Ascending aorta (tissue), 2 donors: ENCODE data around the gene CNTNAP5. TPM values are rescaled to one million over a fixed set of nuclear protein-coding genes. Genes with fewer than 3 reads are reported as not detected.

Experiments
- DNase-seq, 2 donors: peaks; one replicate each; pipeline ENCODE4 v3.0.0-alpha.2; 2019; ENCODE audit warnings: low spot score in 2 of 2
- H3K27ac ChIP-seq, 2 donors: fragments of 200-600 bp; sonication (generic); one replicate each; pipeline ENCODE4 v1.5.1; 2016 to 2017; ENCODE audit warnings: mild to moderate bottlenecking in 1 of 2
- H3K27me3 ChIP-seq: fragments of 200-600 bp; sonication (generic); one replicate; pipeline ENCODE4 v1.5.1; 2017
- H3K36me3 ChIP-seq, 2 donors: fragments of 200-600 bp; sonication (generic); one replicate each; pipeline ENCODE4 v1.5.1; 2016
- H3K4me1 ChIP-seq, 2 donors: fragments of 200-600 bp; sonication (generic); one replicate each; pipeline ENCODE4 v1.5.1; 2016 to 2017; ENCODE audit warnings: mild to moderate bottlenecking in 1 of 2
- H3K4me3 ChIP-seq, 2 donors: fragments of 200-600 bp; sonication (generic); one replicate each; pipeline ENCODE4 v1.5.1; 2016 to 2017; ENCODE audit warnings: mild to moderate bottlenecking in 1 of 2
- H3K9me3 ChIP-seq, 2 donors: fragments of 200-600 bp; sonication (generic); one replicate each; pipeline ENCODE4 v1.5.1; 2016
- intact Hi-C: fragments of 100-400 bp; cut with DNase I; formaldehyde crosslinking; loops from one replicate; pipeline ENCODE4 v1.15.1; 2023
- total RNA-seq: library from RNA; depleted of rRNA; stranded (reverse); fragments of >200 nt; gene quantifications from one replicate; pipeline ENCODE4 v1.1.0, GENCODE V29; 2016
- TF ChIP-seq, protein P1 (sequence below), 3 experiments: fragments of 200-600 bp in 2 of 3; fragments of 450-650 bp in 1 of 3; sonication (generic) in 2 of 3; IDR thresholded peaks; one replicate each; pipeline ENCODE4 v1.5.1; 2016 to 2019; ENCODE audit warnings: antibody characterized with exemption in 3 of 3, mild to moderate bottlenecking in 1 of 3, moderate library complexity in 1 of 3

The CNTNAP5 gene
- total RNA-seq, 1 donor from 2014 or later, result not detected

DNA sequence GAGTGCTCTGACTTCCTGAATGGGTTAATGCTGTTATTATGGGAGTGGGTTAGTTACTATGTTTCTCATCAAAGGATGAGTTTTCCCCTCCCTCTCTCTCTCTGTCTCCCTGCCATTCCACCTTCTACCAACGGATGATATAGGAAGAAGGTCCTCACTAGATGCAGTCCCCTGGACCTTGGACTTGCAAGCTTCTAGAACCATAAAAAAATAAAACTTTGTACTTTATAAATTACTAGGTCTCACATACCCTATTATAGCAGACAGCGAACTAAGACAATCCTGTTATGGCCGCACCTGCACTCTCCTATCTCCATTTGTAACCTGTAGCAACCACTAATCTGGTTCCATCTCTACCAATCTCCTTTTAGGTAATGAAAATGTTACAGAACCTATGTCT lies 564.9 kb downstream of the CNTNAP5 start:
- no peaks in the 10 kb centered on the region for H3K9me3 ChIP-seq
- DNase-seq, result no peak
- intact Hi-C loops, result no loop called here
- no peak overlapping the region for H3K4me3 ChIP-seq
- no peaks in the 10 kb centered on the region for H3K36me3 ChIP-seq
- H3K4me1 ChIP-seq, result no peaks in the 10 kb centered on the region
- no peak overlapping the region for H3K27ac ChIP-seq
- no peaks in the 10 kb centered on the region for H3K27me3 ChIP-seq
- TF ChIP-seq, protein P1, sequence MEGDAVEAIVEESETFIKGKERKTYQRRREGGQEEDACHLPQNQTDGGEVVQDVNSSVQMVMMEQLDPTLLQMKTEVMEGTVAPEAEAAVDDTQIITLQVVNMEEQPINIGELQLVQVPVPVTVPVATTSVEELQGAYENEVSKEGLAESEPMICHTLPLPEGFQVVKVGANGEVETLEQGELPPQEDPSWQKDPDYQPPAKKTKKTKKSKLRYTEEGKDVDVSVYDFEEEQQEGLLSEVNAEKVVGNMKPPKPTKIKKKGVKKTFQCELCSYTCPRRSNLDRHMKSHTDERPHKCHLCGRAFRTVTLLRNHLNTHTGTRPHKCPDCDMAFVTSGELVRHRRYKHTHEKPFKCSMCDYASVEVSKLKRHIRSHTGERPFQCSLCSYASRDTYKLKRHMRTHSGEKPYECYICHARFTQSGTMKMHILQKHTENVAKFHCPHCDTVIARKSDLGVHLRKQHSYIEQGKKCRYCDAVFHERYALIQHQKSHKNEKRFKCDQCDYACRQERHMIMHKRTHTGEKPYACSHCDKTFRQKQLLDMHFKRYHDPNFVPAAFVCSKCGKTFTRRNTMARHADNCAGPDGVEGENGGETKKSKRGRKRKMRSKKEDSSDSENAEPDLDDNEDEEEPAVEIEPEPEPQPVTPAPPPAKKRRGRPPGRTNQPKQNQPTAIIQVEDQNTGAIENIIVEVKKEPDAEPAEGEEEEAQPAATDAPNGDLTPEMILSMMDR (IDR thresholded peaks at IDR 0.05), result no peak

DNA sequence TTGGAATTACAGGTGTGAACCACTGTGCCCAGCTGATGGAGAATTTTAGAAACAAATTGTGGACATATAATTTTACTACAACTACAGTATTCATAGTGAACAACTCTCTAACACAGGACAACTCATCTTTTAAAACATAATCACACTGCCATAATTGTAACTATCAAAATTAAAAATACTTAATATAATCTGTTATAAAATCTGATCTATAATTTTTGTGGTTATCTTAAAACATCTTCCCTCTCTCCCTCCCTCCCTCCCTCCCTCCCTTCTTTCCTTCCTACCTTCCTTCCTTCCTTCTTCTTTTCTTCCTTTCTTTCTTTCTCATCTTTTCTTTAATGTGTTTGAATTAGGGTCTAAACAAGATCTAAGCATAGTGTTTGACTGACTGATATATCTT lies 577.7 kb downstream of the CNTNAP5 start:
- Histone ChIP-seq H3K4me3 (no peak overlapping the region), H3K36me3 (no peaks in the 10 kb centered on the region), H3K9me3 (peaks cover 0 to 3% of the 10 kb centered on the region in 2 donors), H3K4me1 (no peaks in the 10 kb centered on the region), H3K27me3 (no peaks in the 10 kb centered on the region), H3K27ac (no peak overlapping the region)
- no peak for DNase-seq
- intact Hi-C loops, result no loop called here
- TF ChIP-seq, protein P1 (IDR thresholded peaks at IDR 0.05), result no peak

DNA sequence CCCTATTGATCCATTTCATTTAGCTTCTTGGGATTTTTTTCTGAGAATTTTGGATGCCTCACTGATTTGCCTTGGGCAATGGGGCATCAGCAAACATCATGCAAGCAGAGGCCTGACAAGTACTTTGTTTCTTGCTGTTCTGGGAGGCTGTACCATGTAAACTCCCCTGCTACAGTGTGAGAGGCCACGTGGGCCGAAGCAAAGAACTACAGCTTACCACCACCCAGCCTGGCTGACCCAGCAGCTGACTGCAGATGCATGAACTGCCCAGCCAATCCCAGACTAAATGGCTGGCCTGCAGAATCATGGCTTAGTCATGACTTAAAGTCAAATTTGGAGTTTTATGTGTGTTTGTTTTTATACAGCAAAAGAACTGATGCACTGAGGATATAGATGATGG lies 579.9 kb downstream of the CNTNAP5 start:
- peaks cover 0 to 3% of the 10 kb centered on the region in 2 donors for H3K9me3 ChIP-seq
- intact Hi-C loops, result no loop called here
- no peaks in the 10 kb centered on the region for H3K27me3 ChIP-seq
- H3K4me1 ChIP-seq, result no peaks in the 10 kb centered on the region
- TF ChIP-seq, protein P1 (IDR thresholded peaks at IDR 0.05), result no peak
- H3K4me3 ChIP-seq, result no peak overlapping the region
- DNase-seq, result no peak
- no peak overlapping the region for H3K27ac ChIP-seq
- H3K36me3 ChIP-seq, result no peaks in the 10 kb centered on the region

DNA sequence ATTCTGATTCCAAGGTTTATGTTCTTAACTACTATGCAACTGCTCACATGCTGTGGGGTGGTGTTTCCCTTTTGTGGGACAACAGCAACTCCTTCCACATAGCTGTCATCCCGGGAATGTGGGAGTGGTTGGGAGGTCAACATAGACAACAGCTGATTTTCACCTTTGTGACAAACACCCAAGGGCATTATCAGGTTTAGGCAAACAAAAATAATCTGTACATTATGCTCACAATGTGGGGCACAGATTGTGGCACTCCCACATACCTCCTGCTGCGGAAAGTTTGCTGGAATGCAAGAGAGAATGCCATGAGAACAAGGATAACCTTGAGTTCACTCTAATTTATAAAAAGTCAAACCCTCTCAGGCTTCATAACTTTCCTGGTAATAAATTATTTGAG lies 582.6 kb downstream of the CNTNAP5 start:
- DNase-seq, result no peak
- Histone ChIP-seq H3K27ac (no peak overlapping the region), H3K27me3 (no peaks in the 10 kb centered on the region), H3K4me3 (no peak overlapping the region), H3K36me3 (no peaks in the 10 kb centered on the region), H3K4me1 (no peaks in the 10 kb centered on the region), H3K9me3 (peaks cover 0 to 3% of the 10 kb centered on the region in 2 donors)
- TF ChIP-seq, protein P1 (IDR thresholded peaks at IDR 0.05), result no peak
- intact Hi-C loops, result no loop called here

DNA sequence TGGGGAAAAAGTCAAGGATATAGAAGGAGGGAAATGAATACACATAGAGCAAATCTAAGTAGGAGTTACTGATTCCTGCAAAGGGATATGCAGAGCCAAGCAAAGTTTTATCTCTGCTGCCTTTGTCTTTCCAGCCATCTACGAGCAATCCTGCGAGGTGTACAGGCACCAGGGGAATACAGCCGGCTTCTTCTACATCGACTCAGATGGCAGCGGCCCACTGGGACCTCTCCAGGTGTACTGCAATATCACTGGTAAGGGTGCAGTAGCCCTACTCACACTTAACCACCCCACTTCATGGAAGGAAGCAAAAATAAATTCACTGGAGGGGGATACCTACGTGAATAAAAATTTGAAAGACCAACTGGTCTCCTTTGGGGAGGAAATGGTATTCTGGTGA lies 584.6 kb downstream of the CNTNAP5 start:
- no peak overlapping the region for H3K4me3 ChIP-seq
- intact Hi-C loops, result no loop called here
- H3K36me3 ChIP-seq, result no peaks in the 10 kb centered on the region
- DNase-seq, result no peak
- peaks cover 0 to 3% of the 10 kb centered on the region in 2 donors for H3K9me3 ChIP-seq
- H3K27ac ChIP-seq, result no peak overlapping the region
- TF ChIP-seq, protein P1 (IDR thresholded peaks at IDR 0.05), result no peak
- H3K4me1 ChIP-seq, result no peaks in the 10 kb centered on the region
- H3K27me3 ChIP-seq, result no peaks in the 10 kb centered on the region

DNA sequence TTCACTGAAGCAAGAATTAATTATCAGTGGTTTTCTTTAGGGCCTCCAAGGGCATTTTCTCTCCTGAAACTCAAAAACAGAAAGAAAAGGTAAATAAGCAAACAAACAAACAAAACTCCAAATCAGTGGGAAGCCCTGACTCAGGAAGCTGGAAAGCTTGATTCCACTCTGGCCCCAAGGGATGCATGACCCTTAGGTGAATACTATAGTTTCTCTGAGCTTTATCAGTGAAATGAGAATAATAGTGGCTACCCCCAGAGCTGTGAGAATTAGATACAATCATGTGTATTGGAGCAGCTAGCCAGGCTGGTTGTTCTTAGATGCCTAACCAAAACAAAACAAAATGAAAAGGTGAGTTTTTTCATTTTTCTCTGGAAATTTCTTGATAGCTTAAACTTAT lies 585.1 kb downstream of the CNTNAP5 start:
- H3K27me3 ChIP-seq, result no peaks in the 10 kb centered on the region
- no peak overlapping the region for H3K27ac ChIP-seq
- intact Hi-C loops, result no loop called here
- TF ChIP-seq, protein P1 (IDR thresholded peaks at IDR 0.05), result no peak
- no peaks in the 10 kb centered on the region for H3K36me3 ChIP-seq
- H3K4me3 ChIP-seq, result no peak overlapping the region
- no peak for DNase-seq
- peaks cover 0 to 3% of the 10 kb centered on the region in 2 donors for H3K9me3 ChIP-seq
- H3K4me1 ChIP-seq, result no peaks in the 10 kb centered on the region
